Subcutaneous adipose tissue (tissue), 4 donors: ENCODE data around the gene ADAMTS18. TPM values are rescaled to one million over a fixed set of nuclear protein-coding genes. Genes with fewer than 3 reads are reported as not detected.

Source experiments
- CTCF ChIP-seq: fragments of 450-650 bp; IDR thresholded peaks from one replicate; pipeline ENCODE4 v1.5.1; 2016; ENCODE audit warnings: low read depth, mild to moderate bottlenecking, control low read depth, antibody characterized with exemption, moderate library complexity
- total RNA-seq, 4 donors: library from RNA; depleted of rRNA; stranded (reverse); fragments of >200 nt; gene quantifications; one replicate each; pipeline ENCODE4 v1.1.0, GENCODE V29; 2016

The ADAMTS18 gene
- total RNA-seq, 4 donors from 2014 or later: 1.1 to 20.9 (median 3.1) TPM

- no peak for TF ChIP-seq CTCF
Observed at GRCh38 chr16:77467821-77468335, 33.0 kb upstream of the ADAMTS18 start.

GRCh38 chr16:77462894-77463293 lies 28.1 kb upstream of the ADAMTS18 start:
- TF ChIP-seq CTCF: no peak

- TF ChIP-seq CTCF: no peak
Observed at GRCh38 chr16:77459534-77460254, 24.9 kb upstream of the ADAMTS18 start.

GRCh38 chr16:77457046-77457445 lies 22.2 kb upstream of the ADAMTS18 start:
- no peak for TF ChIP-seq CTCF

GRCh38 chr16:77452243-77452642 lies 17.4 kb upstream of the ADAMTS18 start:
- no peak for TF ChIP-seq CTCF

GRCh38 chr16:77450790-77451487 lies 16.1 kb upstream of the ADAMTS18 start:
- no peak for TF ChIP-seq CTCF

GRCh38 chr16:77449208-77449607 lies 14.4 kb upstream of the ADAMTS18 start:
- no peak for TF ChIP-seq CTCF
